Activated CD8-positive, alpha-beta T cell treated with anti-CD3 and anti-CD28 coated beads for 36 hours (primary cell): Measurements from ENCODE around the gene CAT. TPM values are rescaled to one million over a fixed set of nuclear protein-coding genes. Genes with fewer than 3 reads are reported as not detected.

ENCODE experiments used
- ATAC-seq: fragments of 200-7000 bp; cut with Tn5 transposase; one replicate; pipeline ENCODE4 v1.10.0; 2021; ENCODE audit warnings: mild to moderate bottlenecking, moderate library complexity
- CTCF ChIA-PET: fragments of 350-600 bp; sonication (Branson Sonifier 250); formaldehyde crosslinking; loops from one replicate; lab custom pipeline; 2021; ENCODE audit warnings: antibody characterized with exemption; lab: Charles Lee
- POLR2A ChIA-PET: fragments of 350-600 bp; sonication (Branson Sonifier 250); formaldehyde crosslinking; loops from one replicate; lab custom pipeline; 2021; ENCODE audit warnings: antibody characterized with exemption; lab: Charles Lee
- DNase-seq: peaks from one replicate; pipeline ENCODE4 v3.0.0-alpha.2; 2020
- H3K27ac Mint-ChIP-seq: one replicate; pipeline ENCODE4 v1.8.0; 2021; ENCODE audit warnings: mild to moderate bottlenecking, mixed read lengths
- H3K27me3 Mint-ChIP-seq: one replicate; pipeline ENCODE4 v1.8.0; 2021; ENCODE audit warnings: mixed read lengths
- H3K36me3 Mint-ChIP-seq: one replicate; pipeline ENCODE4 v1.8.0; 2021; ENCODE audit warnings: low read depth, mixed read lengths
- H3K4me1 Mint-ChIP-seq: one replicate; pipeline ENCODE4 v1.8.0; 2021; ENCODE audit warnings: low read depth, mixed read lengths
- H3K4me3 Mint-ChIP-seq: one replicate; pipeline ENCODE4 v1.8.0; 2021; ENCODE audit warnings: mild to moderate bottlenecking, moderate library complexity, mixed read lengths
- H3K9me3 Mint-ChIP-seq: one replicate; pipeline ENCODE4 v1.8.0; 2021; ENCODE audit warnings: mixed read lengths
- CTCF ChIP-seq: fragments of 200-600 bp; IDR thresholded peaks from one replicate; pipeline ENCODE4 v1.8.0; 2022; ENCODE audit warnings: antibody characterized with exemption, mild to moderate bottlenecking
- intact Hi-C: fragments of 100-400 bp; cut with micrococcal nuclease; formaldehyde crosslinking; loops from one replicate; pipeline ENCODE4 v1.10.0; 2022
- total RNA-seq, 2 experiments: library from RNA; stranded (reverse); gene quantifications; one replicate each; pipeline ENCODE4 v1.2.3, GENCODE V29; 2021

The CAT gene
- total RNA-seq, 2 experiments from 2014 or later, result 23.9 to 24.8 TPM

- ATAC-seq (no peak), DNase-seq (no peak)
- Mint-ChIP-seq H3K36me3 (peaks cover 6% of the 10 kb centered on the region), H3K9me3 (no peaks in the 10 kb centered on the region), H3K27me3 (no peaks in the 10 kb centered on the region), H3K4me3 (no peak overlapping the region), H3K4me1 (peaks cover 48% of the 10 kb centered on the region), H3K27ac (no peak overlapping the region)
- ChIA-PET POLR2A (interaction anchor here (0.5 kb wide), 1 partner anchor 277 kb away, joined by 3 read pairs; no protein-coding TSS in a partner anchor), CTCF (no interaction called here)
- intact Hi-C loops, result no loop called here
- no peak for TF ChIP-seq CTCF
These were observed 5.7 kb downstream of the CAT start for GRCh38 chr11:34444428-34444827.

- ATAC-seq, result no peak
- POLR2A ChIA-PET, result no interaction called here
- Mint-ChIP-seq H3K27me3 (no peaks in the 10 kb centered on the region), H3K27ac (no peak overlapping the region), H3K4me3 (no peak overlapping the region), H3K9me3 (no peaks in the 10 kb centered on the region), H3K4me1 (peaks cover 39% of the 10 kb centered on the region), H3K36me3 (peaks cover 11% of the 10 kb centered on the region)
- no peak for TF ChIP-seq CTCF
- intact Hi-C loops, result no loop called here
- DNase-seq, result no peak
- CTCF ChIA-PET, result interaction anchor here (1.3 kb wide), 1 partner anchor 8 kb away, joined by 4 read pairs; the partner anchor contains the start of gene CAT
These were observed 7.2 kb downstream of the CAT start for GRCh38 chr11:34445956-34446355.

- no peak for TF ChIP-seq CTCF
- ChIA-PET POLR2A (no interaction called here), CTCF (interaction anchor here (1.3 kb wide), 1 partner anchor 8 kb away, joined by 4 read pairs; the partner anchor contains the start of gene CAT)
- Mint-ChIP-seq H3K4me1 (peaks cover 39% of the 10 kb centered on the region), H3K27ac (no peak overlapping the region), H3K27me3 (no peaks in the 10 kb centered on the region), H3K9me3 (no peaks in the 10 kb centered on the region), H3K36me3 (peaks cover 10% of the 10 kb centered on the region), H3K4me3 (no peak overlapping the region)
- intact Hi-C loops, result no loop called here
- ATAC-seq (no peak), DNase-seq (no peak)
These were observed 7.7 kb downstream of the CAT start for GRCh38 chr11:34446386-34446785.

GRCh38 chr11:34447044-34447443, 8.3 kb downstream of the CAT start:
- Mint-ChIP-seq H3K9me3 (no peaks in the 10 kb centered on the region), H3K27ac (no peak overlapping the region)
- POLR2A ChIA-PET, result no interaction called here

More at GRCh38 chr11:34447044-34447443, 8.3 kb downstream of the CAT start:
- Mint-ChIP-seq H3K4me1 (peaks cover 39% of the 10 kb centered on the region), H3K4me3 (no peak overlapping the region), H3K27me3 (no peaks in the 10 kb centered on the region), H3K36me3 (peaks cover 13% of the 10 kb centered on the region)
- ATAC-seq (no peak), DNase-seq (no peak)
- CTCF ChIA-PET, result interaction anchor here (1.3 to 3.9 kb wide), 2 partner anchors 9 to 22 kb away, joined by 4 to 20 read pairs; partner anchors contain the start of gene CAT
- intact Hi-C loops, result no loop called here
- TF ChIP-seq CTCF, result no peak
